HepG2 (cell line): Measurements from ENCODE around the gene CAPN9. TPM values are rescaled to one million over a fixed set of nuclear protein-coding genes. Genes with fewer than 3 reads are reported as not detected.

Source experiments
- ATF4 ChIP-seq, 2 experiments: fragments of 450-650 bp in 1 of 2; sonication (generic) in 1 of 2; formaldehyde crosslinking; IDR thresholded peaks; 2 replicates each; pipeline versions ENCODE4 v1.5.0 to v1.8.0; 2020 to 2022; ENCODE audit warnings: mild to moderate bottlenecking in 1 of 2, missing genetic modification reagents in 1 of 2
- CEBPZ ChIP-seq: IDR thresholded peaks from 2 replicates; pipeline ENCODE4 v1.6.1; 2012; ENCODE audit warnings: low read length, improper control_type of control experiment
- EZH2 ChIP-seq: conservative IDR thresholded peaks from 2 replicates; pipeline ENCODE4 v1.6.1; 2012; ENCODE audit warnings: mild to moderate bottlenecking, low read depth, low read length, moderate library complexity
- FIP1L1 ChIP-seq: fragments of 200-400 bp; formaldehyde crosslinking; IDR thresholded peaks from 2 replicates; pipeline ENCODE4 v1.6.1; 2018; ENCODE audit warnings: low read depth, mild to moderate bottlenecking, low read length, moderate library complexity, borderline replicate concordance; ENCODE audit not compliant: insufficient read depth
- FOXA3 ChIP-seq: IDR thresholded peaks from 2 replicates; pipeline ENCODE4 v1.6.1; 2016; ENCODE audit warnings: missing genetic modification reagents, missing compliant biosample characterization
- FOXJ3 ChIP-seq: sonication (generic); formaldehyde crosslinking; IDR thresholded peaks from 2 replicates; pipeline ENCODE4 v1.4.0; 2020; ENCODE audit warnings: missing genetic modification reagents, mild to moderate bottlenecking, borderline replicate concordance
- JARID2 ChIP-seq: sonication (generic); formaldehyde crosslinking; IDR thresholded peaks from 2 replicates; pipeline ENCODE4 v1.8.1; 2023; ENCODE audit warnings: missing genetic modification reagents, inconsistent platforms; ENCODE audit not compliant: insufficient replicate concordance
- KMT2A ChIP-seq: sonication (generic); formaldehyde crosslinking; IDR thresholded peaks from 2 replicates; pipeline ENCODE4 v1.4.0; 2020; ENCODE audit warnings: missing genetic modification reagents
- MAFF ChIP-seq: IDR thresholded peaks from 2 replicates; pipeline ENCODE4 v1.6.1; 2011; ENCODE audit warnings: low read depth, low read length, improper control_type of control experiment
- NONO ChIP-seq, 2 experiments: fragments of 450-650 bp in 1 of 2; sonication (generic) in 1 of 2; formaldehyde crosslinking in 1 of 2; IDR thresholded peaks in 1 of 2; conservative IDR thresholded peaks in 1 of 2; 2 replicates each; pipeline versions ENCODE4 v1.6.1 to v1.8.0; 2017 to 2022; ENCODE audit warnings: mild to moderate bottlenecking in 1 of 2, missing genetic modification reagents in 1 of 2, moderate library complexity in 1 of 2
- PATZ1 ChIP-seq: sonication (generic); formaldehyde crosslinking; IDR thresholded peaks from 2 replicates; pipeline ENCODE4 v1.4.0; 2020; ENCODE audit warnings: missing genetic modification reagents
- PBX3 ChIP-seq: sonication (generic); formaldehyde crosslinking; IDR thresholded peaks from 2 replicates; pipeline ENCODE4 v1.8.1; 2023; ENCODE audit warnings: missing genetic modification reagents, inconsistent platforms, borderline replicate concordance
- SMARCE1 ChIP-seq: fragments of 450-650 bp; IDR thresholded peaks from 2 replicates; pipeline ENCODE4 v1.6.1; 2017; ENCODE audit warnings: borderline replicate concordance
- TSC22D2 ChIP-seq: sonication (generic); formaldehyde crosslinking; IDR thresholded peaks from 2 replicates; pipeline ENCODE4 v1.5.1; 2020; ENCODE audit warnings: missing genetic modification reagents, mild to moderate bottlenecking, borderline replicate concordance
- ZFP1 ChIP-seq: IDR thresholded peaks from 2 replicates; pipeline ENCODE4 v1.6.1; 2016
- ZNF280D ChIP-seq: sonication (generic); formaldehyde crosslinking; IDR thresholded peaks from 2 replicates; pipeline ENCODE4 v1.5.1; 2020; ENCODE audit warnings: mild to moderate bottlenecking, missing genetic modification reagents
- ZNF510 ChIP-seq: sonication (generic); formaldehyde crosslinking; IDR thresholded peaks from 2 replicates; pipeline ENCODE4 v1.4.0; 2020; ENCODE audit warnings: low read depth, mild to moderate bottlenecking, missing genetic modification reagents
- polyA plus RNA-seq, 8 experiments: library from polyadenylated mRNA; depleted of rRNA in 3 of 8; stranded (reverse) in 7 of 8; unstranded in 1 of 8; fragments of >200 nt; fragmentation: Illumina TruSeq in 4 of 8; extraction: Trizol in 4 of 8; gene quantifications; 2 replicates each; pipeline versions ENCODE4 v1.2.1 to v1.2.3, GENCODE V29; 2011 to 2016; ENCODE audit warnings: low read depth in 4 of 8, missing spikeins in 1 of 8, mixed read lengths in 1 of 8; ENCODE audit not compliant: insufficient read depth in 1 of 8
- total RNA-seq, 5 experiments: library from RNA; depleted of rRNA; stranded (reverse); fragments of >200 nt; fragmentation: Illumina TruSeq; extraction: Trizol; gene quantifications; 2 replicates each; pipeline ENCODE4 v1.2.3, GENCODE V29; 2016; ENCODE audit warnings: low read depth in 1 of 5

The CAPN9 gene
- total and polyA plus RNA-seq, 2 of the 13 experiments (the other 11 are each of a cell fraction or from before 2014, with no cell fraction given) = 0.04 to 0.31 TPM

GRCh38 chr1:230709619-230710542 is 37.3 kb upstream of the CAPN9 start (continued):
- TF ChIP-seq EZH2 (no peak), TSC22D2 (peak; percentile 22; the same call in 1 of the 2 replicates), NONO (IDR thresholded peaks at IDR 0.05) (no peak), NONO (CRISPR knock-in tag; conservative IDR thresholded peaks at IDR 0.05) (peak; percentile 45; the same call in 1 of the 2 replicates), PATZ1 (CRISPR knock-in tag) (no peak), JARID2 (no peak), MAFF (no peak), ZNF510 (CRISPR knock-in tag) (no peak; the same call in 1 of the 2 replicates), ATF4 (CRISPR knock-in tag; IDR thresholded peaks at IDR 0.05) (no peak; a peak in 1 of 4 replicates), CEBPZ (no peak), FOXJ3 (CRISPR knock-in tag) (no peak), ZFP1 (CRISPR knock-in tag) (no peak), FIP1L1 (no peak), PBX3 (no peak), FOXA3 (CRISPR knock-in tag) (no peak), ZNF280D (no peak), SMARCE1 (no peak), KMT2A (CRISPR knock-in tag) (no peak)
